Measurements from ENCODE around the gene FAM98B.

DNA sequence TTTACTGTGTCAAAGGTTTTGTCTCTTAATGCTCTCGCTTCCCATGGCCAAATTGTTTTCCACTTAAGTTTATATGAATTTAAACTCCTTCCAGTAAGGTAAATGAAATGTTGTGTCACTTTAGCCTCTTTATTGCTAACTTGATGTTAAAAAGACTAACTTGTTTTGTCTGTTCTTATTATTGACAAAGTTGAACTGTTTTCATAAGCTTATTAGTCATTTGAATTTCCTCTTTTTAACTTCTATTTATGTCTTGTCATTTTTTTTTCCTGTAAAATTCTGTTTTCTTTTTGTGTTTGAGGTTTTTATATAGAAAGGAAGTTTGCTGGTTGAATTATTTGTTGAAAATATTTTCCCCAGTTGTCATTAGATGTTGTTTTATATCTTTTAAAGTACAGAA lies 25.8 kb downstream of the FAM98B start:
- TF ChIP-seq ETV6 (IDR thresholded peaks at IDR 0.05; ENCODE audit: borderline replicate concordance in 1 of 2, low read depth in 2 of 2, low read length in 1 of 2) (no peak), ETV6 (CRISPR knock-in tag; IDR thresholded peaks at IDR 0.05; ENCODE audit: borderline replicate concordance) (no peak), MIER1 (IDR thresholded peaks at IDR 0.05; ENCODE audit: low read depth) (no peak), ZNF431 (CRISPR knock-in tag; IDR thresholded peaks at IDR 0.05) (no peak)
- TF ChIP-seq, protein P1, sequence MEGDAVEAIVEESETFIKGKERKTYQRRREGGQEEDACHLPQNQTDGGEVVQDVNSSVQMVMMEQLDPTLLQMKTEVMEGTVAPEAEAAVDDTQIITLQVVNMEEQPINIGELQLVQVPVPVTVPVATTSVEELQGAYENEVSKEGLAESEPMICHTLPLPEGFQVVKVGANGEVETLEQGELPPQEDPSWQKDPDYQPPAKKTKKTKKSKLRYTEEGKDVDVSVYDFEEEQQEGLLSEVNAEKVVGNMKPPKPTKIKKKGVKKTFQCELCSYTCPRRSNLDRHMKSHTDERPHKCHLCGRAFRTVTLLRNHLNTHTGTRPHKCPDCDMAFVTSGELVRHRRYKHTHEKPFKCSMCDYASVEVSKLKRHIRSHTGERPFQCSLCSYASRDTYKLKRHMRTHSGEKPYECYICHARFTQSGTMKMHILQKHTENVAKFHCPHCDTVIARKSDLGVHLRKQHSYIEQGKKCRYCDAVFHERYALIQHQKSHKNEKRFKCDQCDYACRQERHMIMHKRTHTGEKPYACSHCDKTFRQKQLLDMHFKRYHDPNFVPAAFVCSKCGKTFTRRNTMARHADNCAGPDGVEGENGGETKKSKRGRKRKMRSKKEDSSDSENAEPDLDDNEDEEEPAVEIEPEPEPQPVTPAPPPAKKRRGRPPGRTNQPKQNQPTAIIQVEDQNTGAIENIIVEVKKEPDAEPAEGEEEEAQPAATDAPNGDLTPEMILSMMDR (IDR thresholded peaks at IDR 0.05 in 2 of 3, conservative IDR thresholded peaks at IDR 0.05 in 1 of 3; ENCODE audit: insufficient read depth in 2 of 3, low read depth in 1 of 3, low read length in 3 of 3) = no peak
